Inflammatory macrophage treated with lipopolysaccharide for 4 hours (primary cell): ENCODE data around the gene CSTF3.

ENCODE experiments used
- DNase-seq: peaks from one replicate; pipeline ENCODE4 v3.0.0-alpha.2; 2020

The CSTF3 gene

DNA sequence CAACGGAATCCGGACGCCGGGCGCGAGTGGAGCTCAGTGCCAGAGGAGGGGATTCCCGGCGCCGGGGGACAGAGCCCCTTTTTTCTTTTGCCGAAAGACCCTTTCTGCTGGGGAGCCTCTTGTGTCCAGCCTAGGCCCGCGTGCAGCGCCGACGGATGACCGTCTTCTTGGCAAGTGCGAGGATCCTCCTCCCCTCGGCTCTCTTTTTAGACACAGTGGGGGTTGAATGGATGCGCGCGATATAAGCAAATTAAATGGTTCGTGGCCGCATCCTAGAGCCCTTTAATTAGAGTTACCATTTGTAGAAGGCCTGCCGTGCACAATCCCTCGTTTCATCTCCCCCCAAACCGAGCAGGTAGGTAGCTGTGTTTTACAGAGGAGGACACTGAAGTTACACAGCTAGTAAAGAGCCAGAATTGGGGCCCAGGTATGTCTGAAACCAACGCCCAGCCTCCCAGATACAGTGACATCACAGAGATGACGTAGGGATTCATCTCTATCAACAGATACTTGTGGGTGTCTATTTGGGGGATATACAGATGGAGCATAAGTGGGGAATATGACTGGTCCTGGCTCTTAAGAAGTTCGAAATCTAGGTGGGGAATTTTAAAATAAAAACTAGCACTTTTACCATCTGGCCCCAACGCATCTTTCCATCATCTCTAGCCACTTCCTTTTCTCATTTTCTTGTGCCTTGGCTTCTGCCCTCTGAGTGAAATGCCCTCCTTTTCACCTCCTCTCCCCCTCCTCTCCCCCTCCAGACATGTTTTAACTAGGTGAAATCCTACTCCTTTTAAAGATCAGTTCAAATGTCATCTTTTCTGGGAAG is 121.0 kb downstream of the CSTF3 start:
- peak; percentile 7 for DNase-seq

DNA sequence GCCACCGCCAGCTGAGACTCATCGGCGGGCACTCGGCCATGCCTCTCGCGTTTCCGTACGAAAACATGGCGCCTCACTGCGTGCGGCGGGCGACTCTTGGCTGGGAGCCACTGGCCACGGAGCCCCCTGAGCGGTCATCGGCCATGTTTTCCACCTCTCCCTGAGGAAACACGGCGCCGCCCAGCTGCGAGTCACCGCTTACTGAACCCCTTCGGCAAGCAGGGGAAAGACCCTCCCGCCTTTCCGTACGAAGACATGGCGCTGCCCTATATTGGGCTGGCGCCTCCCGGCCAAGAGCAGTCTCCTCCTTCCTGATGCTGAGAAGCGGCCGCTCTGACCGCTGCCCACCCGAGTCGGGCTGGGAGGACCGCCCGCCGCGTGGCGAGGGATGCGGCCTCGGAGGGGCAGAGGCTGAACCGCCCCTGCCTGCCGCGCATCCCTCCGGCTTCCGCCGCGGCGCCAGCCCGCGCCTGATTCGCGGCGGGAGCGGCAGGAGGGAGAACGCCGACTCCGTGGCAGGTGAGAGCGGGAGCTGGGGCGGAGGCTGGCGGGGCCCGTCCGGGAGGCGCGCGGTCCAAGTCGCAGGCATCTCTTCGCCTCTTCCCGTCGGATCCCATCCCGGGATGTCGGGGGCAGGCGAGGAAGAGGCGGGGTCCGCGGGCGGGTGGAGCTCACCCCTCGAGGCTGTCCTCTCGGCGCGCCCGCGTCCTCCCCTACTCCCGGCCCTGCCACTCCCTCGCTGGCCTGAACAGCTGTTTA is 121.8 kb downstream of the CSTF3 start, which contains the start of gene TCP11L1:
Gene TCP11L1, plus strand, starts transcription at position 299 of the 759 bp plus-strand sequence. CDS start 4,202 bp downstream, outside the sequence.
- DNase-seq: peak; percentile 75

DNA sequence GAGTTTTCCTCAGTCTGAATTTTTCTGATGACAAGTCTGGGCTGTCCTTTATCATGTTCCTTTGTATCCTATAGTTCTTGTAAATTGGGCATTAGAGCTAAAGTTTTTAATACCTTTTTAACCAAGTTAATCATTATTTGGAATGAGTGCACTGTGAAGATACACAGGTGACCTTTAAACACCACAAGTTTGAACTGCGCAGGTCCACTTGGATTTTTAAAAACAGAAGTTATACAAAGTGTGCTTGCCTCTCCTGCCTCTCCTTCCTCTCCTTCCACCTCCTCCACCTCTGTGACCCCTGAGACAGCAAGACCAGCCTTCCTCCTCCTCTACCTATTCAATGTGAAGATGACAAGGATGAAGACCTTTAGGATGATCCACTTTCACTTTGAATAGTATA is 126.3 kb downstream of the CSTF3 start:
- no peak for DNase-seq
